ENCODE data around the gene CNTN1.

CNTN1 gene

DNA sequence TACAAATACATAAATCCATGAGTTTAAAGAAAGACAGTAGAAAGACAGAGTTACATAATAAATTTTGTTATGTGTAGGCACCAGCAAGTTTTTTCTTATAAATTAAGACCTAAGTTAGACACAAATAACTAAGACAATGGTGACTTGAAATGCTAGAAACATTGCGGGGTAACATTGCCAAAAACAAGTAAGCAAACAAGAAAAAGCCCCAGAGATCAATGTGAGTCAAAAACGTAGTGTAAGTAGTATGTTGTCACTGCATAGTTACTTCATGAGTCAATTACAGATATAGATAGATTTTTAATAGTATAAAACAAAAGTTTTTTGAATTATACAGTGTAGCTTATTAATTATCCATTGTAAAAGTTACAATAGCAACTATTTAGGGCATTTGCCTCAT is 83.4 kb downstream of the CNTN1 start:
- no peak for DNase-seq

DNA sequence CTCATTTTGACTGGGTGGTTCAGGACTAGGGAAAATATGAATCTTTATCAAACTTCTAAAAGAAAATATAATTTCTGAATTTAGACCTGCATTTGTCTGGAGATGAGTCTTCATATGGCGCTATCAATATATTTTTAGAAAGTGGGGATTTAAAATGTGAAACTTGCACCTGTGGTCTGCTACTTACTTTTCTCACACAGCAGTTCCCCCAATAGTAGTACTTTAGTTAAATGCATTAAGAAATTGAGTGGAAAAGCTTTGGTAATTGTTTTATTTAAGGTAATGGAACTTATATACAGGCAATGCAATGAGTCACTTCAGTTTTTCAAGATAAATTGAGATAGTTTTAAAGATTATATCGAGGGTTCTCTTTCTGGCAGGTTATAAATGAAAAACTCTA is 91.9 kb downstream of the CNTN1 start:
- DNase-seq = no peak

DNA sequence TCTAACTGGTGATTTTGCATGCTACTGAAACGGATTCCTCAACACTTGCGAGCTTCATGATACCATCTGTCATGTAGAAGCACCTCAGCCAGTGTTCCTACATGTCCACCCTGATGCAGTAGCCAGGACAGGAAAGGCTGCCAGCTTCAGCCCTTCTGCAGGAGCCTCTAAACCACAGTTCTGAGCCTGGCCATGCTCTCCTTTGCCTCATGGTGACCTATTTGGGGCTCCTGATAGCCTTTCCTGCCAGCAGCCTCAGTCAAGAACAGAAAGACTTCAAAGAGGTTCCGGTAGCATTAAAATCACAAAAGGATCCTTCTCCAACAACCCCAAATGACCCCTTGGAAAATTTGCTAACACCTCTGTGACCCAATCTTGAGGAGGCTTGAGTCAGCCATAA is 96.0 kb downstream of the CNTN1 start:
- no peak for DNase-seq

DNA sequence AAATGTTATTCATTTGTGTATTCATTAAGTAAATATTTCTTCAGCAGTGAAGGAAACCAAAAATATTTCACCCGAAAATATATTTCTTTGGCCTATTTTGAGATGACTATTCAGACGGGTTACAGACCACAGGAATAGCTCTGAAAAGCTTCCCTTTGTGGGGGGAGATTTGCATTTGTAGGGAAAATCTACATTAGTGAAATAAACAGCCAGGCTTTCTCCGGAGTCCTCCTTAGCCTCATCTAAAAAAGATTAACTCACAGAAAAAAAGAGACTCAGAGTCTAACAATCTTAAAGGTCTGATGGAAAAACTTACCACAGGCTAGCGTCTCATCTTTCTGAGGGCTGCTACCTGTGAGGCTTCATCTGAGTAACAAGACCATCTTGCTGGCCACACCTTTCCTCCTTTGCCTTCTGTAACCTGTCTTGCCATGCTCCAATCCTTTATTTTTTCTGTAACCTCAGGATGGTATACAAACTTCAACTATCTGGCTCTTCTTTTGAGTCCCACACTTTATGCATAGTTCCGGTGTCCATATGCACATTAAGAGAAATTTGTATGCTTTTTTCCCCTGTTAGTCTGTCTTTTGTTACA is 100.7 kb downstream of the CNTN1 start:
- no peak for DNase-seq

DNA sequence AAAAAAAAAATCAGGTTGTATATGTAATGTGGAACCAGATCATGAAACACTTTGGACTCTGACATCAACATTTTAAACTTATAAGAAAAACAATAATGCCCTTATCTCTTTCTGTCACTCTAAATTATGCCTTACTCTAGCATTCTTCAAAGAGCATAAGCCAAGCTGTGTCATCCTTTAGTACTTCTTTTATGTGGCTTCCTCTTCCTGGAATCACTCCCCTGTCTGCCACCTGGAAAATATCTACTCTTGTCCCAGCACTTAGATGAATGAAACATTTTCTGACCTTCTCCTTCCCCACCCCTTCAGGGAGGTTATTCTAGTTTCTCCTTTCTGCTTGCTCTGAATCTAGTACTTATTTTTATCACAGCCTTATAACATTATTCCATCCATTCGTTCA is 101.2 kb downstream of the CNTN1 start:
- no peak for DNase-seq

GRCh38 chr12:40794087-40794486 is 101.8 kb downstream of the CNTN1 start:
- DNase-seq = no peak

- no peak for DNase-seq
Observed at GRCh38 chr12:40801082-40801481, 108.8 kb downstream of the CNTN1 start.

GRCh38 chr12:40801861-40802260 is 109.6 kb downstream of the CNTN1 start:
- no peak for DNase-seq

- no peak for DNase-seq
Observed at GRCh38 chr12:40802656-40803055, 110.4 kb downstream of the CNTN1 start.

DNA sequence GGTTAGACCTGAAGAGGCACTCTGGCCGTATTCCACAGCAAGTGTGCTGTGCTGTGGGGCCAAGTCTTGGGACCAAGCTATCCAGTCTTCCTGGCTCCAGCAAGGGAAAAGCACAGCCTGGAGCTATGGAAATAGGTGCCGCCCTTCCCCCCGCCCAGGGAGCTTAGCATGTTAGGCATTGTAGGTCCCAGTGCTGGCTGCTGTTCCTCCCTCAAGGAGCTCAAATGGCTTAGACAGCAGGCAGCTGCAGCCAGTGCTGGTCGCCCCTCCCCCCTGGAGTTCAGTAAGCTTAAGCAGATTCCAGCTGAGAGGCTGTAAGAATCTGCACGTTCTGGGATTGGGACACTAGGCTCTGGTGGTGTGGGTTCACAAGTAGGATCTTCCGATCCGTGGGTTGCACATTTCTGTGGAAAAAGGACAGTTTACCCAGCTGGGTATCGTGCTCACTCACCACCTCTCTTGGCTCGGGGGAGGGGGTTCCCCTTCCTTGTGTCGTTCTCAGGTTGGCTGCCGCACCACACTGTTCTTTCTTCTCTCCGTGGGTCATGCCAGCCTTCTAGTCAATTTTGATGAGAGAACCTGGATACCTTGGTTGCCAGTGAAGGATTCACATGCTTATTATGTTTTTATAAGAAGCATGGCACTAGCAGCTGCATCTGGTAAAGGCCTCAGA is 127.3 kb downstream of the CNTN1 start:
- DNase-seq = no peak

- DNase-seq = no peak
Observed at GRCh38 chr12:40820794-40821484, 128.7 kb downstream of the CNTN1 start.

DNA sequence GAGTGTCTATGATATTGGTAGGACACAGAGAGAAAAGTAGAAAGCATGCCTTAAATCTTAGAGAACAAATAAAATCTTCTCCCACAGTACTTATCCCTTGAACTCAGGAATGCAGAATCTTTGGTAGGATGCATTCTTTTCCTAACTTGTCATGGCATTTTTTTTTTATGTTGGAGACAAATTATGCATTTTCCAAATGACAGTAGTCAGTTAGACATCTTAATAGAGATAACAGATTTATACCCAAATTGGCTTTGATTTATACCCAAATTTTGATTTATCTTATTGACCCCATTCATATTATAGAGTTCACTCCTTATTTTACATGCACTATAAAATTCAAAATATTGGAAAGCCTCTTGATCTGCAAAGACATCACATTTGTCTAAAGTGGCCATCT is 132.9 kb downstream of the CNTN1 start:
- no peak for DNase-seq

DNA sequence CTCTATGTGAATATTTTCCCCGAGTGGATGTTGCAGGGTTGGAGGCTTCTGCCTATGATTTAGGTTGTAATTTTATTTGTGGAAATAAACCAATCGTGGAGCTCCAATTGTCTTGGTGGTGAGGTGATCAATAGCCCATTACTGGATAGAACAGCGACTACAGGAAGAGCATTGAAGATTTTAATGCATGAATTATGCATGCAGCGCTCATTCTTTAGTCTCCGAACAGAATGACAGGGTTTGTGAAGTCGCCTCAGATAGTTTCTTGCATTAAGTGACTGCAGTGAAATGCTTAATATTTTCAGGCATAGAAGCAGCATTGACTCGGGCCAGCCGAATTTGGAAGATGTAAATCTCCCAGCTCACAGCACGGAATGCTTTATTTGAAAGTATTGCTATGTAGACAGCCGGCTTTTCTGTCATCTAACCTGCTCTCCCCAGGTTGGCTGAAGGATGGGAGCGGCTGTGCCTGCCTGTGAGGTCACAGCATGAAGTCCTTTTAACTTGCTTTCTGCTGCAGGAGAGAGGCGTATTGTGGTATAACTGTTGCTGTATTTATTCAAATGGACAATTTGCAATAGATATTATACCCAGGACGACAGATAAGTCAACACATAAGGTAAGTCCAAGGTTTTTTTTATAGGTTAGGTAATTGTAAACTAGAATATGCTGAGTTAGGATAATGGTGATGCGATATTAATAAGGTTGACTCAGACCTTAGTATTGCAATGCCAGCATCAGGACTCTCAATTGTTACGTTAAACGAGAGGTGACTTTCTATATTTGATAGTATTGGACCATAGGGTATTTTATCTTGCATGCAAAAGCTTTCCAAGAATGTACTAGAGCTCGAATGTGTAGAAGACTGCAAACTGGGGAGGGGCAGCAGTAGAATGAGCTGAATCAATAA is 135.7 kb downstream of the CNTN1 start:
- no peak for DNase-seq

DNA sequence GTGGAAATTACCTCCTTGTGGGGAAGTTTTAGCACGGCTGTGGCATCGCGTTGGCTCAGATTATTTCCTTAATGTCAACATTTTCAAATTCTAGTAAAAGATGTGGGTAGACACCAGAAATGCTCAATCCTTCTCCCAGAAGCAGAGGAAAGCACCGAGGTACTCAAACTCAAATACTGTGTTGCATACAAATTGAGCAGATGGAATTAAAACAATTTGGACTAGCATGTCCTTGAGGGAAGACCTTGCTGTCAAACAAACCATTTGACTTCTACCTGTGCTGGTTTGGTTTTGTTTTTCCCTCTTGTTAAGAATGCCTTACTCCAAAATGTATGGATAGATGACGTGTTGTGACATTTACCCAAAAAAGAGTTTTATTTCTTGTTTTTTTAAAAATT is 136.4 kb downstream of the CNTN1 start:
- DNase-seq = no peak

DNA sequence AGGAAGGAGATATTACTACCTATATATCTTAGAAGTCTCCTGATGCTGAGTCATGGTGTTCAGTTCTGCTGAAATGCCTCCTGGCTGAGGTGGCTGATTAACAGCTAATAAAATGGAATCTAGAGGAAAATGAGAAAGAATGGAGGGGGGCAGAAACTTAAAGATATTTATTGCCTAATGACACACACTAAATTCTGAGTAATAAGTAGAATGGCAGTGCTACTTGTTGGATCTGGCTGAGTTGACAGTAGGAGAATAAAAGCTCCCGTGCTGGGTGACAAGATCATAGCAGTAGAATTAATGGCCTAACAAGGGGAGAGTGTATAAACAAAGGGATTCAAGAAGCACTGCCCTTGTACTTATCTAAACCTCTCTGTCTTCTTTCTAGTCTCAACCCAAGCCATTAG is 137.5 kb downstream of the CNTN1 start:
- DNase-seq = no peak

DNA sequence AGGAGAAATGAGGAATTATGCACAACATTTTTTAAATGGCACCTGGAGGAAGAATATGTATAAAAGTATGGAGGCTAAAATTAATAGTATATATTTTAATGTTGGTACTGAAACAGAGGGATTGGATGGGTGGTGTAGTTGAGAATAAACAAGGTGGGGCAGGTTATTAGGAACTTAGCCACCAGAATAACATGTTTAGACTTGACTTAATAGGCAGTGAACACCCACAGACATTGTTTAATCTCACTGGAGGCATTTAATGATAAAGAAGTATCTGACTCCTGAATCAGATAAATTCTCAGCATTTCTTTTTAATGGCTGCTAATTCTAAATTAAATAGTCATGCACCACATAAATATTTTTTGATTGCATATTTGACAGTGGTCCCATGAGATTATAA is 139.7 kb downstream of the CNTN1 start:
- no peak for DNase-seq

- no peak for DNase-seq
Observed at GRCh38 chr12:40832668-40833067, 140.4 kb downstream of the CNTN1 start.

DNA sequence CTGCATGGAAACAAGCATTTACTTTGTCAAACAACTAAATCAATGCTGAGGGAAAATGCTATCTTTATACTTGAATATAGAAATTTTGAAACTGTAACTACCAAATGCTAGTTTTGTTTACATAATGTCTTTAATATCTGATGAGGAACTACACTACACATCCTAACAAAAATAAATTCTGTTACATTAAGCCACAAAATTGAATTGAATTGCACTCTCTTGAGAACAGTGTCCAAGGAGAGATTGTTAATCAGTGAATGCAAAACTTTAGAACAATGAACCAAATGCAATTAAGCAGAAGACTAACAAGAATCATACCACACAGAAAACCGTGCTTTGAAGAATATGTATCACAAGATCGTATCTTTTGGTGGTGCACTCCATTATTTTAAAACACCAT is 141.6 kb downstream of the CNTN1 start:
- DNase-seq = no peak

GRCh38 chr12:40834321-40834720 is 142.1 kb downstream of the CNTN1 start:
- DNase-seq = no peak

GRCh38 chr12:40837891-40838429 is 145.7 kb downstream of the CNTN1 start:
- DNase-seq = no peak

DNA sequence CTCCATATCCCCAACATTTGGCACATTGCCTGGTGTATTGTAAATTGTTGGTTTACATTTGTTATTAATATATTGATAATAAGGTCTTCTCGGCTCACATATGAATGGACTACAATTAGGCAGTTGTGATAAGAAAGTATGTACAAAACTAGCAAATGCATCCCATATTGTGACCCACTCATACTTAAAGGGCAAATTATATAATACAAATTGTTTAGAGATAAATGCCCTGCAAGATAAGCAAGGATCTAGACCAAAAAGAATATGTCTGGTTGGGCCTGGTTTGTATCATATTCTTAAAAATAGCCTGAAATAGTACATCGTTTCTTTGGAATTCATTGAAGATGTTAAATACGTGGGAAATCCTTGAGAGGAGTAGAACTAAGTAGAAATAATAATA is 151.3 kb downstream of the CNTN1 start:
- no peak for DNase-seq

DNA sequence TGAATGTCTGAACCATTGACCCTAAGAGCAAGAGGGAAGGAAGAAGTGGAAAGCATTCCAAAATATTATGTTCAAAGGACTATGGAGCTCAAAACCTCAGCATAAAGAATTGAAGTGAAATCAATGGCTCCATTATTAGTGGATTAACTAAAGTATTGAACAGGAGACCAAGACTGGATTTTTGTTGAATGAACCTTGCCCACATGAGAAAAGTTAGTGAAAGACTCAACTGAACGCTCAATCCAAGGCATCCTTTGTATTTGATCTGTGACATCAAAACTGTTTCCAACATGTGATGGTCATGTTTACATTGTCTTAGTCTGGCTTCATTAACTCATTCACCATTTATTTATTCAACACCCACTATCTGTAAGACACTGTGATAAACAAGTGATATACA is 161.0 kb downstream of the CNTN1 start:
- DNase-seq = no peak

- no peak for DNase-seq
Observed at GRCh38 chr12:40854604-40855003, 162.4 kb downstream of the CNTN1 start.

Measured in suppressor macrophage (primary cell).